ENCODE results near the gene RNF157. TPM values are rescaled to one million over a fixed set of nuclear protein-coding genes. Genes with fewer than 3 reads are reported as not detected.

The RNF157 gene
- total RNA-seq, 4 donors from 2014 or later, result 50.5 to 142 (median 85.3) TPM

- TF ChIP-seq POLR2A (IDR thresholded peaks at IDR 0.05), result no peak
- TF ChIP-seq CTCF (IDR thresholded peaks at IDR 0.05 in 4 of 5, conservative IDR thresholded peaks at IDR 0.05 in 1 of 5), result no peak
- H3K36me3 ChIP-seq, result peaks cover 0 to 26% of the 10 kb centered on the region in 2 donors
- DNase-seq, result no peak
Observed at GRCh38 chr17:76149214-76149613, 91.1 kb downstream of the RNF157 start.

GRCh38 chr17:76148015-76148326 is 92.3 kb downstream of the RNF157 start:
- Histone ChIP-seq H3K27ac (no peak overlapping the region), H3K27me3 (no peaks in the 10 kb centered on the region), H3K4me1 (peaks cover 0 to 3% of the 10 kb centered on the region in 2 donors), H3K4me3 (no peak overlapping the region), H3K9me3 (no peaks in the 10 kb centered on the region), H3K36me3 (peaks cover 0 to 28% of the 10 kb centered on the region in 2 donors)
- in situ Hi-C loops (cut with MboI; ENCODE audit: low sequenced_read_pairs in 4 of 4) (no loop called here), intact Hi-C loops (cut with DNase I; ENCODE audit: low total_unique reads) (no loop called here)
- TF ChIP-seq CTCF (IDR thresholded peaks at IDR 0.05 in 4 of 5, conservative IDR thresholded peaks at IDR 0.05 in 1 of 5) (no peak), POLR2A (IDR thresholded peaks at IDR 0.05) (no peak)
- no peak for DNase-seq
- ATAC-seq, result no peak

More at GRCh38 chr17:76149214-76149613, 91.1 kb downstream of the RNF157 start:
- Histone ChIP-seq H3K27ac (no peak overlapping the region), H3K4me1 (no peaks in the 10 kb centered on the region), H3K27me3 (no peaks in the 10 kb centered on the region), H3K4me3 (no peak overlapping the region), H3K9me3 (no peaks in the 10 kb centered on the region)
- no peak for ATAC-seq
- intact Hi-C loops (cut with DNase I; ENCODE audit: low total_unique reads) (no loop called here), in situ Hi-C loops (cut with MboI; ENCODE audit: low sequenced_read_pairs in 4 of 4) (no loop called here)

DNA sequence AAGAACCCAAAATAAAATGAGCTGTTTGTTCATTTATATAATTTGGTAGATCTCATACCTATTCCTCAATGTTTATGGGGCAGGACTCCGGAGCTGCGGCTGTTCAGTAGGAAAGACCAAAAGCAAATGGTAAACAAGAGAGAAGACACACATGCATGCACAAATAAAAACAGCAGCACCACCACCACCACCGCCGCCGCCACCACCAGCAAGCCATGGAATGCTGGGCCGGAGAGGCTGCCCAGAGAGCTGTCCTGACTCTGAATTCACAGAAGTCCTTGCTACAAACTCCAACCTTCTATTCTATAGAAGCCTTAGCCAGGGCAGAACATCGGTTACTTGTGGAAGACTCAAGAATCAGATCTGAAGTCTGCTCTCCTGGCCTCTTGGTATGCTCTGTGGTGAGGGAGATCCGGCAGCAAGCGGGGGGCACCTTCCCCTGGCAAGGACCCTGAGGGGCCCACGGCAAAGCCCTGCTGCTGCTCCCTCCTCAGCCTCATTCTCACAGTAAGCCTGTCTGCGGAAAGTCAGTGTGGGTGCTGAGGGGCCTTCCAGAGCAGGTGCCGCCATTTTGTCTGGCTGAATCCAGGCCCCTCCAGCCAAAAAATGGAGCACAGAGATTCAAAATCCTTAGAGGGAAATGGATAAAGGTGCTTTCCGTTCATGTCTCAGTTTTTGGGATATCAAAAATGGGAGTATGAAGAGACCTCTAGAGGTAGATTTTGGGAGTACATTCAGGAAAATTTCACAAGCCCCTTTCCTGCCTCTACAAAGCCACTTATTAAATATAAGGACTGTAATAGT is 92.9 kb downstream of the RNF157 start:
- peaks cover 0 to 27% of the 10 kb centered on the region in 2 donors for H3K36me3 ChIP-seq
- no peak overlapping the region for H3K4me3 ChIP-seq
- H3K27me3 ChIP-seq, result no peaks in the 10 kb centered on the region
- DNase-seq (no peak), ATAC-seq (no peak)
- H3K27ac ChIP-seq, result no peak overlapping the region
- peaks cover 0 to 3% of the 10 kb centered on the region in 2 donors for H3K4me1 ChIP-seq
- no peaks in the 10 kb centered on the region for H3K9me3 ChIP-seq
- intact Hi-C loops (cut with DNase I; ENCODE audit: low total_unique reads), result no loop called here
- TF ChIP-seq POLR2A (IDR thresholded peaks at IDR 0.05), result no peak
- TF ChIP-seq CTCF (IDR thresholded peaks at IDR 0.05 in 4 of 5, conservative IDR thresholded peaks at IDR 0.05 in 1 of 5), result peak in 4 of 5 experiments; percentile 34 to 45 (median 35)
- in situ Hi-C loops (cut with MboI; ENCODE audit: low sequenced_read_pairs in 4 of 4), result no loop called here

DNA sequence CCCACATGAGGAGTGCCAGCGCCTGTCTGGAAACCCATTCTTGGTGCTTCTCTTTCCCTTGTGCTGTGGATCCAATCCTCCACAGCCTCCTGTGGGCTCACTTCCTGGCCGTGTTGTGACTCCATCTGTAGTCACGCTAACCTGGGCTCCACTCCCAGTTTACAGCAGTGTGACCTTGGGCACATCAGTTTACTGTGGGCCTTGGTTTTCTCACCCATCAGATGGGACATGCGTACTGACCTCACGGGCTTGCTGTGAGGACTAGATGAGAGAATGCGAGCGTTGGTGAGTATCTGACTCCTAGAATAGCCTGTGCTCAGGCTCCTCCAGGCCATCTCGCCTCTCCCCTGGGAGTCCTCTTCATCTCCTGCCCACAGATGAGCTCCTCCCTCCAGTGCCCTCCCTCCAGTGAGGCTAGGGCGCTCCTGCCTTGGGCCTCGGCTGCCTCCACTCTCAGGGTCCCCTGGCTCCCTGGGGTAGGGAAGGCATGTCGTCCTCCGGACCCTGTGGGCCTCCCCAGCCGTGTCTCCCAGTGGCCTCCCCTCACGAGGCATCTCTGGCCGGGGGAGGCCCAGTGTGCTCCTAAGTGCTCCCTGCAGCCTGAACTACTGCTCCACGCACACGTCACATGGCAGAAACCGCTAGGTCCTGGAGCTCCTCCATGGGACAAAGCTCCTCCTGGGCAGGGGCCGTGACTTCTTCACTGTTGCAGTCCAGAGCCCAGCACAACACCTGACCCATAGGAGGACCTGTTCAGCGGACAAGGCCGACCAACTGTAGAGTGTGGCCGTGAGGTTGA is 94.0 kb downstream of the RNF157 start:
- H3K36me3 ChIP-seq, result peaks cover 0 to 15% of the 10 kb centered on the region in 2 donors
- peak overlapping the region in 2 of 4 donors; percentile 8 to 33 for H3K27ac ChIP-seq
- in situ Hi-C loops (cut with MboI; ENCODE audit: low sequenced_read_pairs in 4 of 4) (no loop called here), intact Hi-C loops (cut with DNase I; ENCODE audit: low total_unique reads) (no loop called here)
- no peak for DNase-seq
- H3K4me3 ChIP-seq, result no peak overlapping the region
- no peaks in the 10 kb centered on the region for H3K9me3 ChIP-seq
- no peak for TF ChIP-seq POLR2A (IDR thresholded peaks at IDR 0.05)
- no peak for TF ChIP-seq CTCF (IDR thresholded peaks at IDR 0.05 in 4 of 5, conservative IDR thresholded peaks at IDR 0.05 in 1 of 5)
- no peak for ATAC-seq
- H3K4me1 ChIP-seq, result peaks cover 8 to 12% of the 10 kb centered on the region in 2 donors
- no peaks in the 10 kb centered on the region for H3K27me3 ChIP-seq

All from gastrocnemius medialis (tissue), 4 donors.